ENCODE results near the gene PACS2.

The PACS2 gene

GRCh38 chr14:105436402-105436801, 121.9 kb downstream of the PACS2 start:
- no peak for TF ChIP-seq CTCF (conservative IDR thresholded peaks at IDR 0.05; ENCODE audit: low read depth, low read length)
- no peak for DNase-seq (ENCODE audit: low read depth)
- H3K4me3 ChIP-seq (ENCODE audit: low read length): no peak overlapping the region

- no peak overlapping the region for H3K4me3 ChIP-seq (ENCODE audit: low read length)
- no peak for TF ChIP-seq CTCF (conservative IDR thresholded peaks at IDR 0.05; ENCODE audit: low read depth, low read length)
- DNase-seq (ENCODE audit: low read depth): no peak
Measured at GRCh38 chr14:105436891-105437722, 122.6 kb downstream of the PACS2 start.

DNA sequence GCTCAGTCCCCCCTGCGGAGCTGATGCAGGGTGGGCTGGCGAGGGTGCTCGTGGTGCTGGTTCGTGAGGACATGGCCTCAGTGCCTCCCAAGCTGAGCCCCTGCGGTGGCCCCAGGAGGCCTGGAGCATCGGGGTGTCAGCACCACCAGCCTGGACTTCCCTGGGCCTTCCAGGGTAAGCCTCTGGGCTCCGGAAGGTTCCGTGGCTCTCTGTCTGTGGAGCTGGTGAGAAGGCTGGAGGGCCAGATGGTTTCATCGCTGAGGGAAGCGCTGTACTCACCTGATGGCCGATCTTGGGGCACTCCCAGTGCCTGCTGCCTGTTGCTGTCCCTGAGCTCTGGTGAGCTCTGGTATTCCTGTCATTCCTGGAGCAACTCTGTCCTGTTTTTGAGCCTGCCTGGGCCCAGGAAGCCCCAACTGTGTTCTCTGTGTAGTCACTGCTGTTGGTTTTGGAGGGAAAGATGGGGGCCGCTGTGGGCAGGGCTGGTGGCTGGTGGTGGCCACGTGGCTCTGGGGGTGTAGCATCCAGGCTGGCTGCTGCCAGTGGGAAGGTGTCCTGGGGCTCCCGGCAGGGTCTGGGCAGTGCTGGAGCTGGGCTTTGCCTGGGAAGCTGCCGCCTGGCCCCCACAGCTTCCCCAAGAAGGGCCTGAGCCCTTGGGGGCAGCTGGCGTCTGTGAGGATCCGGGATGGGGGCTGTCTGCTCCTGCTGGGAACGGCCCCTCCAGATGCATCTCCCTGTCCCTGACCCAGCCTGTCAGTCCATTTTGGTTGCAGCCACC, 123.4 kb downstream of the PACS2 start:
- TF ChIP-seq CTCF (conservative IDR thresholded peaks at IDR 0.05; ENCODE audit: low read depth, low read length): no peak
- no peak overlapping the region for H3K4me3 ChIP-seq (ENCODE audit: low read length)
- DNase-seq (ENCODE audit: low read depth): no peak

DNA sequence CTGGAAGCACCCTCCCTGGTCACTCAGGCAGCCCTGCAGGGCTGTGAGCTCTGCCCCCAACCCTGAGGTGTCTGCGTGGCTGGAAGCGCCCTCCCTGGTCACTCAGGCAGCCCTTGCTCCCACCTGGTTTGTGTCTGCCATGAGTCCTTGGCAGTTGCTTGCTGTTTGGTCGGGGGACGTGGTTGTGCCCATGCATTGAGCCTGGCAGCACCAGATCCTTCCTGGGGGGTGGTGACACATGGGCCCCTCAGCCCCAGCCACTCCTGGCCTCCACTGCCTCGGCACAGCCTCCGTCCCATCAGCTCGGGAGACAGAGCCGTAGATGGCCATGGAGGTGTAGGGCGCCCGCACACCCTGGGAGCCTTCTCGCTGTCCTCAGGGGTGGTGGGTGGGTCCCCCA, 124.6 kb downstream of the PACS2 start:
- DNase-seq (ENCODE audit: low read depth): no peak
- no peak for TF ChIP-seq CTCF (conservative IDR thresholded peaks at IDR 0.05; ENCODE audit: low read depth, low read length)
- no peak overlapping the region for H3K4me3 ChIP-seq (ENCODE audit: low read length)

- TF ChIP-seq CTCF (conservative IDR thresholded peaks at IDR 0.05; ENCODE audit: low read depth, low read length): no peak
- no peak for DNase-seq (ENCODE audit: low read depth)
- no peak overlapping the region for H3K4me3 ChIP-seq (ENCODE audit: low read length)
Measured at GRCh38 chr14:105439710-105440553, 125.4 kb downstream of the PACS2 start.

DNA sequence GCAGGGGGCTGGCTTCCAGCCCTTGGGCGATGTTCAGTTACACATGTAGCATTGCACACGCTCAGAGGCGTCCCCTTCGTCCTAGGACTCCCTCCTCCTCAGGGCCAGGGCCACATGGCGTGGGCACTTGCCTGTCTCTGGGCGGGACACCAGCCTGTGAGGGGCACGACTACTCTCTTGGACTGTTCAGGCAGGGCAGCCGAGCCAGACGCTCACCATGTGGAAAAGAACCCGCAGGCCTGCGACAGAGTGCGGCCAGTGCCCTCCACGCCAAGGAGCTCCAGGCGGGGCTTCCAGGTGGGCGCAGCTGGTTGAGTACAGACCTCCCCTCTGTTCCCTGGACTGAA, 126.0 kb downstream of the PACS2 start:
- no peak for DNase-seq (ENCODE audit: low read depth)
- TF ChIP-seq CTCF (conservative IDR thresholded peaks at IDR 0.05; ENCODE audit: low read depth, low read length): no peak
- H3K4me3 ChIP-seq (ENCODE audit: low read length): no peak overlapping the region

Data from retinal pigment epithelial cell (primary cell).